IPS-NIHi7 (cell line): ENCODE results near the gene KAT7.
"Not testable (repeated sequence)": the region's sequence is repeated elsewhere in the genome, so short reads cannot be mapped to it uniquely, and the experiment has no call there.

Source experiments
- DNase-seq: peaks from one replicate; pipeline ENCODE4 v3.0.0; 2012; ENCODE audit warnings: mixed read lengths; ENCODE audit errors: extremely low spot score

Gene KAT7

DNA sequence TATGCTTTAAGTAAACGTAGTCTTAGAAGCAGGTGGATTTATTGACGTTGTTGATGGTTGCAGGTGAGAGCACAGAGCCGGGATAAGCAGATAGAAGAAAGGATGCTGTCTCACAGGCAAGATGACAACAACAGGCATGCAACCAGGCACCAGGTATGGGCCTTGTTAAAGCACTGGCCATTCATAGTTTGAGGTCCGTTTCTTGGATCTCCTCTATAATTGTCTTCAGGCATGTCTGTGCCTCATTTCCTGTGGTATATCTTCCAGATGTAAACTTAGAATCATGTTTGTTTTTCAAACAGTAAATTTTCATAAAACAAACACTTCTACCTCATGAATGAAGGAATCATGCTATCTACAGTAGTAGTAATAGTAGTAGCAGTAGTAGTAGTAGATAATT, 20.6 kb downstream of the KAT7 start:
- DNase-seq: no peak

DNA sequence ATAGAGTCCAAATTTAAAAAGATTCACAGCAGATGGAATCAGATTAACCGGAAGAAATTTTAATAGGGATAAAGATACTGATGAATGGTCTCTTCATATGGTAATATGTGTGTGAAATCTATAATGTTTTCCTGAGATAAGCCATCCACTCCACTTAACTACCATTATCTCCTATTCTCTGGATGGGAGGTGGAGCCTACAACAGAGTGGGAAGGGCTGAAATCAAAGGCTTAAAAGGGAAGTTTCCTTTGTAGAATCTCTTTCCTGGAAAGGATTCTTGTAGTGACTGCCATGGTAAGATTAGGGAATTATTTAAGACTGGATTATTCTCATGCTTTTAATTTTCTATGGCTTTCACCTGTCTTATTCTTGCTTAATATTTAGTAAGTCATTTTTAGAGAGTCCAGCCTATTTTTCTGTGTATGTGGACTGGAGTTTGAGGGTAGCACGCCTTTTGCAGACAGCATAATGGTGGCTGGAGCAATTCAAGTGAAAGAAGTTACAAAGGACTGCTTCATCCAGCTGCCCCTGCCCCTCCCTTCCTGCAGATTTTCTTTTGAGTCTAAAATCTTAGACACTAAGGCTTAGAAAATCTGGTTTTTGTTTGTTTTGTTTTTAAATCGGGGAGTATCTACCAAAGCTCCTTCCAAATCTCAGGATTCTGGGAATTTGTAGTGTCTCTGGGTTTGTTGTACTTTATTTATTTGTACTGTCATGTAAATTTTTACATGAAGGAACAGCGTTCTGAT, 26.5 kb downstream of the KAT7 start:
- DNase-seq: no peak

DNA sequence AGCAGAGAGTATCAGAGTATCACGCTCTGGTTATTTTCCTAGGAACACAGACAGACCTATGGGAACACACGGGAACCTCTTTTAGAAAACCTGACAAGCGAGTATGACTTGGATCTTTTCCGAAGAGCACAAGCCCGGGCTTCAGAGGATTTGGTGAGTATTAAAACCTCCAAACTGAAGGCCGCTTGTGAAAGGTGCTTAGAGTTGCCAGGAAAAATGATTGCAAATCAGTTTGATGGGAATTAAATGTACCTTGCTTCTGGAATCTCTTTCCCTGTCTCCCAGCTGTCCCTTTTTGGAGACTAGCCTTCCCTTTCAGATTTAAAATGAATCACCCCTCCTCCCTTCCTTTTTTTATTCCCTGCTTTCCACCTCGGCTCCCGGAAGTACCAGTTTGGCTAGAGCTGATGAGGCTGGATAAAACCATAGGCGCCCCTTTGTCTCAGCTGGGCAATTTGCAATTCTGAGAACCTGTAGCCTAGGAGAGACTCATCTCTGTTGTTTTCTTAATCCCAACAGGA, 27.3 kb downstream of the KAT7 start:
- DNase-seq: peak; percentile 73

- DNase-seq: no peak
Observed at GRCh38 chr17:49817993-49818392, 29.5 kb downstream of the KAT7 start.

DNA sequence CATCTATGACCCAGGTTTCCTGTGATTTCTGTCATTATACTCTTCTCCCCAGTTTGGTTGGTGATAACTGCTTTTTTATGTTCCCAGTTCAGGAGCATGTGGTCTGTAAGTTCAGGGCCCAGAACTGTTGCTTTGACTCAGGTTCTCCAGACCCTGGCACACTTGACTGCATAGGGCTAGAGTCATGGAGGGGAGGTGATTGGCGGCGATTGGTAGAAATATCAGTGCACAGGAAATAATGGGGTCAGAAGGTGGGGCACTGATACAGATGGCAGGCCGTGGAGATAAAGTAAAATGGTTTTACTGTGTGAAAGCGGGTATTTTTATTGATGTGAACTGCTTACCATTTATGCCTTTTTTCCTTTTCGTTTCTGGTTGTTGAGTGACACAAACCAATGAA, 30.7 kb downstream of the KAT7 start:
- DNase-seq: no peak

GRCh38 chr17:49819651-49820050, 31.2 kb downstream of the KAT7 start:
- DNase-seq: no peak

- no peak for DNase-seq
Observed at GRCh38 chr17:49820773-49821172, 32.3 kb downstream of the KAT7 start.

- DNase-seq: no peak
Observed at GRCh38 chr17:49821466-49821865, 33.0 kb downstream of the KAT7 start.

- no peak for DNase-seq
Observed at GRCh38 chr17:49821916-49822315, 33.4 kb downstream of the KAT7 start.

DNA sequence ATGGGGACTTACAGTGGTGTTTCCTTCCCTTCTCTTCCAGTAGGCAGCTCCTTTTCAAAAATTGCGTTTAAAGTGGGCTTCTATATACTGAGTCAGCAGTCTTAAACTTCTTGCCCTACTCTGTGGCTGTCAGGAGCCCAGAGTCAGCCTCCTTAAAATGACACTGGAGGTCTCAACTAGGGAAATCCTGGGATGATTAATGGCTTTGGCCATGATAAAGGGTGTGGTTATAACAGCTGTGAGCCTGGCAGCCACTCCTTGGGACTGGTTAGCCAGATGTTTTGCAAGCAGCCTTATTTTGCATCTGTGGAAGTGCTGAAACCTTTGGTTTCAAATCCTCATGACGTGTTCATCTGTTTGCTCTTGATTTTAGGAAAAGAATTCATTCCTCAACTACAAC, 34.3 kb downstream of the KAT7 start:
- DNase-seq: no peak

GRCh38 chr17:49823614-49824013, 35.1 kb downstream of the KAT7 start:
- DNase-seq: no peak

GRCh38 chr17:49825645-49826044, 37.2 kb downstream of the KAT7 start:
- DNase-seq: no peak

- DNase-seq: not testable (repeated sequence)
Observed at GRCh38 chr17:49828325-49828724, 39.8 kb downstream of the KAT7 start.

GRCh38 chr17:49829026-49829425, 40.5 kb downstream of the KAT7 start:
- DNase-seq: no peak

- DNase-seq: no peak
Observed at GRCh38 chr17:49830605-49831004, 42.1 kb downstream of the KAT7 start.

GRCh38 chr17:49832840-49833599, 44.5 kb downstream of the KAT7 start:
- no peak for DNase-seq

- no peak for DNase-seq
Observed at GRCh38 chr17:49834118-49834743, 45.8 kb downstream of the KAT7 start.

GRCh38 chr17:49835472-49835871, 47.0 kb downstream of the KAT7 start:
- DNase-seq: no peak

DNA sequence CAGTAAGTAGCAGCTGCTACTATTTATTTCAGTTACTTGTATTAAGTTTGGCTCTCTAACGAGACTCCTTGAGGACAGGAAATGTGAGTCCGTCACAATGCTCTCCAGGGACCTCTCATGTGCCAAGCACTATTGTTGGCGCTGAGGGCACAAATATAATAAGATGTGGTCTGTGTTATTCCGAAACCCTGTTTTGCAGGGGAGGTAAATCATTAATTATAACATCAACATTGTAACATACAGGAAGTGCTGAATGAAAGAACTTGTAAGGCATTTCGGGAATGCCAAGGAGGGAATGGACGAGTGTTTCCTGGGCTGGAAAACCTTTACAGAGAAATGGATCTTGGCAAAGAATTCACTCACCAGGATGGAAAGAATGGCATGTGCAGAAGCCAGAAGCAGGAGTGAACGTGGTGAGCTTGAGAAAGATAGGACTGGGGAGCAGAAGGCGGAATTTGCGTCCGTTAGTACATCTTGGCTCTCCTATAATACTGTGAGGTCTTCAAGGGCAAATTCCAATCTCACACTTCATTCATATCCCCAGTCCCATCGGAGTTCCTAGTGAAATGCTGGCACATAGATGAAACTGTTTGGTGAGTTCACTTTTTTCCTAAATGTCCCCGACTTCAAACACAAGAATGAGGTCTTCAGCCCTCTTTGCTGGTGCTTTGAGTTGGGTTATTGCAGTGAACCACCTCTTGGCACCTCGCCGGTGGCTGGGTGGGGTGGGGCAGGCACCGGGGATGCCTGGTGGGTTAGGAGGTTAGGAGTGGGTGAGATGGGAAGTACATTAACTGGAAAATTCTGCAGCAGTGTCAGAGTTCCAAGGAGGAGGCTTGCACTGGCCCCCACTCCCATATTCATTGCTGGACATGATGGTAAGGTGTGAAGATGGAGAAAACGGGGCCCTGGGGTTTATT, 47.9 kb downstream of the KAT7 start:
- DNase-seq: no peak

- DNase-seq: no peak
Observed at GRCh38 chr17:49839455-49839854, 51.0 kb downstream of the KAT7 start.

DNA sequence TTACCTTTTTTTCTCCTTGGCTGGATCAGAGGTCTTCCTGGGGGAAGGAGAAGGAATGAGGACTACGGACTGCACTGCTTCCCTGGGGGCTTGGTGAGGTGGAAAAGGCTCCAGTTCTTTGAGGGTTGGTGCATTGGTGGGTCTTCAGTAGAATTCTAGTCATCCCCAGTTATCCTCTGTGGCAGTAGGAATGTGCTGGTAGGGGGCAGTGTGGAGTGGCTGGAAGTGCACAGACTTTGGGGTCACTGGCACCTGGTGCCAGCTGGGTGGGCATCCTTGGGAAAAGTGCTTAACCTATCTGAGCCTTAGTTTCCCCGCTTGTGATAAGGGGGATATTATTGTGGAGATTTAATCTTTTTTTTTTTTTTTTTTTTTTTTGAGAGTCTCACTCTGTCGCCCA, 53.1 kb downstream of the KAT7 start:
- DNase-seq: no peak

DNA sequence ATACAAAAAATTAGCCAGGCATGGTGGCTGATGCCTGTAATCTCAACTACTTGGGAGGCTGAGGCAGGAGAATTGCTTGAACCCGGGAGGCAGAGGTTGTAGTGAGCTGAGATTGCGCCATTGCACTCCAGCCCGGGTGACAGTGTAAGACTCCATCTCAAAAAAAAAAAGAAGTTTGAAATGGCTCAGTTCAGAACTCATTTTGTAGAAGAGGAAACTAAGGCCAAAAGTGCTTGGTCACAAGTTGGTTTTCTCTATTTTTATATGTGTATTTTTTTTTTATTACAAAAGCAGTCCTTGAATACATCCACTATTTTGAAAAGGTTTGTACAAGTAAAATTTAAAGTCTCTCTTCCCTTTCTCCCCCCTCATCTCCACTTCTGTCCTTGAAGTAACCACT, 53.9 kb downstream of the KAT7 start:
- no peak for DNase-seq
